Renal cortex interstitium (tissue), 11 donors: Measurements from ENCODE around the gene TPD52L1. TPM values are rescaled to one million over a fixed set of nuclear protein-coding genes. Genes with fewer than 3 reads are reported as not detected.

Experiments used
- DNase-seq, 11 donors: peaks; one replicate each; pipeline ENCODE4 v3.0.0-alpha.2; 2013; ENCODE audit warnings: low read depth in 9 of 11, low spot score in 4 of 11; ENCODE audit errors: extremely low read depth in 1 of 11
- polyA plus RNA-seq, 3 donors: library from polyadenylated mRNA; unstranded; fragments of 120-200 nt; gene quantifications; one replicate each; pipeline ENCODE4 v1.2.1, GENCODE V29; 2013; ENCODE audit not compliant: insufficient read length in 3 of 3

The TPD52L1 gene
- polyA plus RNA-seq, 3 donors = 83.7 to 100 (median 91.4) TPM

GRCh38 chr6:125163811-125164210 is 10.2 kb downstream of the TPD52L1 start:
- DNase-seq = no peak

DNA sequence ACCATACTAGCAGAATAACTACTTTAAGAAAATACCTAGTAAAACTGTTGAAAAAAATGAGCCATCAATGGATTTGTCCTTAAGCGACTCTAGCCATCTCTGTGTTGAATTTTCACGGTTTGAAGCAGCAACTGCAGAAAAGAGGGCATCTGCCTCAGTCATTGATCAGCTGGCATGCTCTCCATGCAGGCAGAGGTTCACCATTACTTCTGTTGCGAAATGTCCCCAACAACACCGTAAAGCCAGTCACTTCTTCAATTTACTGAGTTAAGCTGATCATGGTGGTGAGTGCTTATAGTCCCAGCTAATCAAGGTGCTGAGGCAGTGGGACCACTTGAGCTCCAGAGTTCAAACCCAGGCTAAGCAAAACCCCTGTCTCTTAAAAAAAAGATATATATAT is 11.1 kb downstream of the TPD52L1 start:
- DNase-seq = no peak

DNA sequence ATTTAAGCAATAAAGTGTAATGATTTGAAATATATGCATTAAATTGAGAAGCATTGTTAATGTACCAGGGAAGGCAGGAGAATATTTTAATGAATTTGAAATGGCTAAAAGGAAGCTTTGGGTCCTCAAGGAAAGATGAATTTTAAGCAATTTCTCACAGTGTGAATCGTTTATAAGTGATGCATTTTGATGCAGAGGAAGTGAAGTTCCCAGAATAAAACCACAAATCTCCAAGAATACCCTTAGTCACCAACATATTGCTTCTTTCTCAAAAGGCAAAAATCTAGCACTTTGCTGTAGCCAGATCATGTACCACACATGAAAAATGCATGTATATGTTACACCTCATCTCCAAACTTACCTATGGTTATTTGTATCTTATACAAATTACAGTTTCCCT is 11.7 kb downstream of the TPD52L1 start:
- DNase-seq = no peak

GRCh38 chr6:125165776-125166175 is 12.2 kb downstream of the TPD52L1 start:
- DNase-seq = no peak

GRCh38 chr6:125166711-125167110 is 13.1 kb downstream of the TPD52L1 start:
- DNase-seq = no peak

DNA sequence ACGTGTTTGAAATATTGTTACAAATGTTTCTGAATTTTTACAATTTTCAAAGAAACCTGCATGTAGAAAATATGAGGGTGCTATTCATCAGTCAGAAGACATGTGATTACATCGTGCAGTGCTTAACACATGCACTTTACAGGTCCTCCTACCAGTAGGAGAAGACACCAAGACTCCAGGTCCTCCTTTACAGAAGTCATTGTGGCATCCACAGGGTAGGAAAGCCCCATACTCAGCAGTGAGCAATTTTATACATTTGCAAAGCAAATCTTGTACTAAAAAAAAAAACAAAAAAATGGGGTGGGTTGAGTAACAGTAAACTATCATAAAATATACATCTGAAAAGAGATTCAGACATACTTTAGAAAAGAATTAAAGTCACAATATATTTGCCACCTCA is 14.0 kb downstream of the TPD52L1 start:
- DNase-seq = no peak

GRCh38 chr6:125169058-125169457 is 15.5 kb downstream of the TPD52L1 start:
- DNase-seq = no peak

- DNase-seq = no peak
Observed at GRCh38 chr6:125169522-125169921, 15.9 kb downstream of the TPD52L1 start.

DNA sequence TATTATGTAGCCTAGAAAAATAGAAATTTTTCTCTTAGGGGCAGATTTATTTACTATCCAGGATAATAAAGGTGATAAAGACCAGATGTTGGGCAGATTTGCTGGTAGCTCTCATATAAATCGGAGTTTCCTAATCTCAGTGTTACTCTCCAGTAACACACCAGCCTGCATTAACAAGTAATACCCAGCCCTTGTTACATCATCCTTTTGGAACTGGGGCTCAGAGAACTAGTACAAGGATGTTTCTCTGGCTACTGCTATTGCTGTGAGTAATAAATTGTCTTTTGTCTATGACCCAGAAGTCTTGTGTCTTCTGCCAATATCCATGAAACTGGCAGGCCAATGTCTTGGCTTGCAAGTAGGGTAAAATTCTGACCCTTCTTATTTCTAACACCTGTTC is 16.8 kb downstream of the TPD52L1 start:
- DNase-seq = no peak

DNA sequence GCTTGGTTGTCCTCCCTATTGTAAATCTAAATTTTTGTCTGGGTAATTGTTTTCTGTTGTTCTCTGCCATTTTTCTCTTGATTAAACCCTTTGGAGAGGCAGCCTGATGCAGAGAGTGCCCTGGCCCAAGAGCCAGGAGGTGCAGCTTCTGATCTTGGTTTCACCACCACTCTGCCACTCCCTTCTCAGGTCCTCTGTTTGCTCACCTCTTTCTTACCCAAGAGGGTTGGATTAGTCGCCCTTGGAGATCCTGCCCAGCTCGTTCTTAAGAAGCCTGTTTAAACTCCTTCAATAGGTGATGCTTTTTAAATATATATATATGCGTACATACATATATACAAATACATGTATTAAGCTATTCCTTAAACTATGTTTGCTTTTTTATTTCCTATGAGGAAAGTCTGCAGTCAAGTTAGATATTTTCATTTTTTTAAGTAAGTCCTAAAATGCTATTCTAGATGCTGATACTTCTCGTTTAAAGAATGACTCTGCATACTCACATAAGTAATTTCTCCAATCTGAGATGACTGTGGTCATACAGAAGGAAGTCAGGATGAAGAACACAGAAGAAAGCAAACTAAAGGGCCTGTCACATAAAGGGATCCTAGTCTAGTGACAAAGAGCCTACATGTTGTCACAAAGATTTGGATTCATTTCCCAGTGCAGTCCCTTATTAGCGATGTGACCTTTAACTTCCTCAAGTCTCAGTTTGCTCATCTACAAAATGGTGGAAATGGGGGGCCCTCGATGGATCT is 19.9 kb downstream of the TPD52L1 start:
- DNase-seq = no peak

- DNase-seq = no peak
Observed at GRCh38 chr6:125174626-125175025, 21.1 kb downstream of the TPD52L1 start.

DNA sequence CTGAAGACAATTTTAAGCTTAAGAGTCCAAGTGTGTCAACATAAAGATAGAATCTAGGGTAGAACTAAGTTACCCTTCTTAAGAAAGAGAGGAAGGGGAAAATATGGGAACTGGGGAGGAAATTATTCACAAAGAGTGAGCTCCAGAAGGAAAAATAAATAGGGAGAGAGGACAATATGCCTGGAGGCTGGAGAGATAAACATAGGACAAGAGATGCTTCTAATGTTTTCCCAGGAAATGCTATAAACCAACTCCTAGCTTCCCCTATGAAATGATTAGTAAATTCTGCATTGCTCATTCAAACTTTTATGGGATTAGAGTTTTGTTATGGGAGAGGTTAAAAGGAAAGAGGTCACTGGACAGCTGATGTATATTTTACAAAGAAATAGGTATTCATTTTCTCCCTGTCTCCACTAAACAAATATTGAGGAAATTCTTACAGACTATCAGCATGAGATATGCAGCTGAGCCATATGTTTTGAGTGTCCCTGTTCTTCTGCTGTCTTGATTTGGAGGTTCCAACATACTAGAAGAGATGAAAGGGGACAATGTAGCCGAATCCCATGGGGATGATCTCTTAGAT is 22.0 kb downstream of the TPD52L1 start:
- DNase-seq = no peak

- DNase-seq = no peak
Observed at GRCh38 chr6:125182237-125183008, 28.9 kb downstream of the TPD52L1 start.

- no peak for DNase-seq
Observed at GRCh38 chr6:125183391-125183790, 29.8 kb downstream of the TPD52L1 start.

DNA sequence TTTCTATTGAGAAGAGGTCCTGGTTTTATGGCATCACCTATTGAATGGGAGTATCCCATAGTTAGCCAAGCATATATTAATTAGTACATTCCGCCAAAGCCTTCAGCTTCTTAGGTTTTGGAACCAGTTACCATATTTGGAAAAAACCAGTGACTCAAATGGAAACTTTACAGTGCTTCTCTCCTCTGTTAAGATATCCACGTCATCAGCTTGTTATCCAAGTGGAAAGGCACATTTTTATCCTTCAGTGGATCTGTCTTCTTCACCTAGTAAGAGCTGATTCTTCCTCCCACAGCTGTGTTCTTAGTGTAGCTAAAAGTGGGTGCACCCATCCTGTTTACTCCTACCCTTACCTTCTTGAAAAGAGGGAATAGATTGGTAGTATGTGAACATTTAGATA is 34.5 kb downstream of the TPD52L1 start:
- DNase-seq = no peak

GRCh38 chr6:125188594-125189203 is 35.1 kb downstream of the TPD52L1 start:
- no peak for DNase-seq

- DNase-seq = no peak
Observed at GRCh38 chr6:125189494-125189893, 35.9 kb downstream of the TPD52L1 start.

DNA sequence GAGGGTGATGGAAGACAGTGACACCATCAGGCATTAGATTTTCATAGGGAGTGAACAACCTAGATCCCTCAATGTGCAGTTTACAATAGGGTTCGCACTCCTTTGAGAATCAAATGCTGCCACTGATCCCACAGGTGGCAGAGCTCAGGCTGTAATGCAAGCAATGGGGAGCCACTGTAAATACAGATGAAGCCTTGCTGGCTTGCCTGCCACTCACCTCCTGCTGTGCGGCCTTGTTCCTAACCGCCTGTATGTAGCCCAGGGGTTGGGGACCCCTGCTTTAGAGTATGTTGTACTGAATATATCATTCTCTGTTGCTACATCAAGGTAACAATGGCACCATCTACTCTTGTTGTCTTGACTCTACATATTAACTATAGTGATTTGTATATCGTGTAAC is 37.1 kb downstream of the TPD52L1 start:
- DNase-seq = no peak

DNA sequence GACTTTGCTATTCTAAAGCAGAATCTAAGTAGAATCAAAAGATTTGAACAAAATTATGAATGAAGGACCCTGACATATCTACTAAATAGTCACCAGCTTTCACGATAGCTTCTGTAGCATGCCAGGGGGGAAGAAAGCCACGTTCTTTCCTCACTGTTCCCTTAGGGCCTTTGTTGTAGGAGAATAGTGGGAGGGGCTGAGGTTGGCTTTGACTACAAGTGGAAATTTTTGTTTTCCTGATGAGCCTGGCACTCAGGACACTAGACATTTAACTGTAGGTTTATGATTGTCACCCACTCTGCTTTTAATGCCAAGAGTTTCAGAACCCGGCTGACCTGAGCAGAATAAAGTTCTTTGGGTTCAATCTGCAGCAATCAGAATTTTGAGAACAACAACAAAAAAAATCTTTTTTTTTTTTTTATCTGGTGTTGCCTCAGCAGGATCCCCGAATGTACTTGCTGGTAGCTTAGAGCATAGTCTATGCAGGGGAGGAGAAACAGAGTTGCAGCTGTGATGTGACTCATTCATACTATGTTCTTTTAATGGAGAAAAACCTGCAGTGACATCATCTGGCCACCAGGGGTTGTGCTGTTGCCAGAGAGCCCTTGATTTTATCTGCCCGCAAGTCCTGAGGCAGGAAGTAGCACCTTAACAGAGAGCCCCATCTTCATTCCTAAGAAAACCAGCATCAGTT is 38.5 kb downstream of the TPD52L1 start:
- peak in 1 of 11 donors; percentile 13 for DNase-seq
